Naive thymus-derived CD4-positive, alpha-beta T cell (primary cell): ENCODE results near the gene NEK3. TPM values are rescaled to one million over a fixed set of nuclear protein-coding genes. Genes with fewer than 3 reads are reported as not detected.
"Not testable (repeated sequence)": the region's sequence is repeated elsewhere in the genome, so short reads cannot be mapped to it uniquely, and the experiment has no call there.

Experiments
- ATAC-seq: fragments of 150-1000 bp; cut with Tn5 transposase; 2 replicates; pipeline ENCODE4 v1.10.0; 2021; ENCODE audit warnings: mild to moderate bottlenecking, moderate library complexity
- CTCF ChIA-PET: fragments of 350-600 bp; sonication (Branson Sonifier 250); formaldehyde crosslinking; loops from one replicate; lab custom pipeline; 2021; ENCODE audit warnings: antibody characterized with exemption; lab: Charles Lee
- POLR2A ChIA-PET: fragments of 350-600 bp; sonication (Branson Sonifier 250); formaldehyde crosslinking; loops from one replicate; lab custom pipeline; 2021; ENCODE audit warnings: antibody characterized with exemption, inconsistent platforms; lab: Charles Lee
- DNase-seq, 9 donors: peaks; one replicate each; pipeline versions ENCODE4 v3.0.0 to v3.0.0-alpha.2; 2020 to 2022; ENCODE audit warnings: mixed read lengths in 1 of 9
- H3K27ac ChIP-seq: one replicate; pipeline ENCODE4 v1.7.0; 2013; ENCODE audit warnings: mild to moderate bottlenecking, low read depth, low read length, moderate library complexity
- H3K27me3 ChIP-seq, 2 donors: one replicate each; pipeline ENCODE4 v1.7.0; 2013; ENCODE audit warnings: low read length in 2 of 2, mild to moderate bottlenecking in 2 of 2, moderate library complexity in 2 of 2; ENCODE audit not compliant: control insufficient read depth in 2 of 2, insufficient read depth in 2 of 2
- H3K36me3 ChIP-seq, 3 experiments: 1 replicate in 2 of 3; 2 replicates in 1 of 3; pipeline ENCODE4 v1.7.0; 2013; ENCODE audit warnings: low read length in 3 of 3, mild to moderate bottlenecking in 3 of 3, moderate library complexity in 1 of 3; ENCODE audit not compliant: insufficient read depth in 3 of 3, control insufficient read depth in 2 of 3
- H3K4me1 ChIP-seq, 2 donors: one replicate each; pipeline ENCODE4 v1.7.0; 2013; ENCODE audit warnings: low read length in 2 of 2, mild to moderate bottlenecking in 2 of 2, moderate library complexity in 1 of 2; ENCODE audit not compliant: control insufficient read depth in 2 of 2, insufficient read depth in 2 of 2
- H3K4me3 ChIP-seq: 2 replicates; pipeline ENCODE4 v1.7.0; 2013; ENCODE audit warnings: mild to moderate bottlenecking, low read length
- H3K9me3 ChIP-seq, 3 experiments: 1 replicate in 2 of 3; 2 replicates in 1 of 3; pipeline ENCODE4 v1.7.0; 2013; ENCODE audit warnings: low read length in 3 of 3; ENCODE audit not compliant: control insufficient read depth in 2 of 3
- H3K27ac Mint-ChIP-seq, 9 donors: one replicate each; pipeline ENCODE4 v1.8.0; 2020 to 2022; ENCODE audit warnings: mixed read lengths in 9 of 9, mild to moderate bottlenecking in 8 of 9, moderate library complexity in 5 of 9, inconsistent platforms in 2 of 9
- H3K27me3 Mint-ChIP-seq, 5 donors: one replicate each; pipeline ENCODE4 v1.8.0; 2021 to 2022; ENCODE audit warnings: mixed read lengths in 5 of 5, mild to moderate bottlenecking in 1 of 5
- H3K36me3 Mint-ChIP-seq, 5 donors: one replicate each; pipeline ENCODE4 v1.8.0; 2020 to 2022; ENCODE audit warnings: mixed read lengths in 5 of 5, mild to moderate bottlenecking in 3 of 5, inconsistent platforms in 1 of 5
- H3K4me1 Mint-ChIP-seq, 7 donors: one replicate each; pipeline ENCODE4 v1.8.0; 2020 to 2022; ENCODE audit warnings: mixed read lengths in 7 of 7, mild to moderate bottlenecking in 3 of 7, inconsistent platforms in 1 of 7
- H3K4me3 Mint-ChIP-seq, 10 donors: one replicate each; pipeline ENCODE4 v1.8.0; 2020 to 2022; ENCODE audit warnings: mild to moderate bottlenecking in 10 of 10, mixed read lengths in 10 of 10, moderate library complexity in 6 of 10, inconsistent platforms in 2 of 10
- H3K9me3 Mint-ChIP-seq, 11 donors: one replicate each; pipeline ENCODE4 v1.8.0; 2020 to 2022; ENCODE audit warnings: mixed read lengths in 11 of 11, mild to moderate bottlenecking in 4 of 11, inconsistent platforms in 1 of 11, moderate library complexity in 1 of 11
- intact Hi-C, 2 donors: fragments of 100-400 bp; cut with micrococcal nuclease; formaldehyde crosslinking; loops; one replicate each; pipeline ENCODE4 v1.15.1; 2023
- polyA plus RNA-seq, 2 donors: library from polyadenylated mRNA; unstranded; fragments of 300-500 nt; fragmentation: Illumina TruSeq; gene quantifications; one replicate each; pipeline ENCODE4 v1.2.3, GENCODE V29; 2021
- total RNA-seq, 6 experiments: library from RNA in 5 of 6; stranded (reverse) in 5 of 6; gene quantifications; 1 replicate in 5 of 6; 2 replicates in 1 of 6; pipeline ENCODE4 v1.2.3 and lab custom pipeline; 2021 to 2026

The NEK3 gene
- total and polyA plus RNA-seq, 7 experiments from 2014 or later = 4.4 to 17.5 (median 5.0) TPM

DNA sequence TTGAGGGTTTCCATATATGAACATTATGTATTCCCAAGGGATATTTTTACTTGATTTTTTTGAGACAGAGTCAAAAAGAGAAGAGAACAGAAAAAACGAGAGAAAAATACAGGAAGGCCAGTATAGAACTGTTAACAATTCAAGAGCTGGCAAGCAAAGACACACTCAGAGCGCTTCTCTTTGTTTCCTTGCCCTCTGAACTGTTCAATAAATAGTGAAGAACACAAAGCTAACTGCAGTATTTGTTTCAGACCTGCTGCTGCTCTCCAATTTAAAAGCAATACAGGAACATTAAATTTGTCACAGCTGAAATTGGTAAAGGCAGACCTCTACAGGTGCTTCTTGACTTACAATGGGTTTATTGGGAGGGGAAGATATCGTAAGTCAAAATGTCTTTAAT is 14.0 kb upstream of the NEK3 start:
- Mint-ChIP-seq H3K4me1 (peaks cover 0 to 12% (median 5%) of the 10 kb centered on the region in 7 donors), H3K4me3 (no peak overlapping the region), H3K27me3 (no peaks in the 10 kb centered on the region), H3K9me3 (no peaks in the 10 kb centered on the region), H3K27ac (peak overlapping the region in 2 of 9 donors; percentile 16 to 39), H3K36me3 (peaks cover 0 to 35% (median 8%) of the 10 kb centered on the region in 5 donors)
- no peak for DNase-seq
- CTCF ChIA-PET = no interaction called here
- intact Hi-C loops = no loop called here
- Histone ChIP-seq H3K36me3 (peaks cover 9 to 33% (median 9%) of the 10 kb centered on the region in 3 experiments), H3K9me3 (no peaks in the 10 kb centered on the region), H3K4me1 (no peaks in the 10 kb centered on the region), H3K27me3 (no peaks in the 10 kb centered on the region), H3K27ac (no peak overlapping the region), H3K4me3 (no peak overlapping the region)
- POLR2A ChIA-PET = no interaction called here
- no peak for ATAC-seq

DNA sequence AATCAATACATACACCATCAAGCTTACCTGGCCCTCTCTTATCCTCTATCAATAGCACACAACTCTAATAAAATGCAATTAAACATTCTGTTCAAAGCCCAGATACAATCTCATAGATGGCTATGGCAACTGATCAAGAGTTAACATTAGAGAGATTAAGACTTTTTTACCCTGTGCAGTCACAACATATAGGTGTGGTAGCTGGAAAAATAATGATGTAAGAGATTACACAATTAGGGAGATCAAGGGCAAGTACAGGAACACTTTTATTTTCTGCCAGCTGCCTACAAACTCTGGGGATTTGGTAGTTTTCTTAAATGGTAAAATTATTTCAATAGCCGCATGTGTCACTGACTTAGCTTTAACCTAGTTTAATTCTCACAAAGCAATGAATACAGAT is 12.3 kb upstream of the NEK3 start:
- H3K36me3 ChIP-seq = peaks cover 9 to 20% (median 9%) of the 10 kb centered on the region in 3 experiments
- DNase-seq, H3K9me3 ChIP-seq, H3K9me3 Mint-ChIP-seq, ATAC-seq, H3K27me3 ChIP-seq, H3K27ac ChIP-seq, H3K4me3 Mint-ChIP-seq, intact Hi-C loops, H3K4me1 ChIP-seq, H3K4me3 ChIP-seq, H3K27me3 Mint-ChIP-seq: not testable (repeated sequence)
- ChIA-PET CTCF (interaction anchor here (0.6 kb wide), 2 partner anchors 72 to 737 kb away, joined by 3 read pairs; no protein-coding TSS in a partner anchor), POLR2A (interaction anchor here (1.2 kb wide), 1 partner anchor 12 kb away, joined by 6 read pairs; the partner anchor contains the start of gene NEK3)
- Mint-ChIP-seq H3K4me1 (peaks cover 0 to 12% (median 5%) of the 10 kb centered on the region in 7 donors), H3K27ac (peak overlapping the region in 5 of 9 donors; percentile 10 to 63 (median 28)), H3K36me3 (peaks cover 0 to 27% (median 6%) of the 10 kb centered on the region in 5 donors)

- H3K27me3 Mint-ChIP-seq, H3K9me3 ChIP-seq, POLR2A ChIA-PET, H3K4me3 ChIP-seq, ATAC-seq, H3K9me3 Mint-ChIP-seq, H3K4me1 ChIP-seq, H3K27me3 ChIP-seq, CTCF ChIA-PET, H3K27ac ChIP-seq, H3K4me3 Mint-ChIP-seq, intact Hi-C loops, DNase-seq, H3K27ac Mint-ChIP-seq: not testable (repeated sequence)
- H3K36me3 ChIP-seq = peaks cover 9 to 19% (median 9%) of the 10 kb centered on the region in 3 experiments
- Mint-ChIP-seq H3K36me3 (peaks cover 4 to 34% (median 6%) of the 10 kb centered on the region in 5 donors), H3K4me1 (peaks cover 0 to 12% (median 5%) of the 10 kb centered on the region in 7 donors)
Observed at GRCh38 chr13:52170828-52171391, 11.5 kb upstream of the NEK3 start.

DNA sequence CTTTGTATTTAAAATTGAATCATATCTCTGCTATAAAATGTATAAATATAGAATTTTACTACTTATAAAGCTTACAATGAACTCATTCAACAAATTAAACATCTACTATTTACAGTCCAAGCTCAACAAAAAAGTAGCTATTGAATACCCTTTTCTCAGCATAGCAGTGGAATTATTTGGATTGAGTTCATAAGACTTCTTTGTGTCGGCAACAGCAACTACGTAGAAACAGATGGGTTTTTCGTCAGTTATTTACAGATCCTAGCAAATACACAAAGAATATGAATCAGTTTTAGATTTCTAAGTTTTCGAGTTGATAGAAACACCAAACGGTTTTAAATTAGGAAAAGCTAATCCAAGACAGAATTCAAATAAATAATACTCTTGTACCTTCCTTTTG is 10.4 kb upstream of the NEK3 start:
- ATAC-seq (no peak), DNase-seq (no peak)
- Histone ChIP-seq H3K27ac (no peak overlapping the region), H3K4me3 (no peak overlapping the region), H3K36me3 (peaks cover 9 to 15% (median 9%) of the 10 kb centered on the region in 3 experiments), H3K4me1 (no peaks in the 10 kb centered on the region), H3K27me3 (no peaks in the 10 kb centered on the region), H3K9me3 (no peaks in the 10 kb centered on the region)
- no peaks in the 10 kb centered on the region for H3K9me3 Mint-ChIP-seq
- peaks cover 4 to 31% (median 9%) of the 10 kb centered on the region in 5 donors for H3K36me3 Mint-ChIP-seq
- H3K27ac Mint-ChIP-seq = no peak overlapping the region
- H3K27me3 Mint-ChIP-seq = no peaks in the 10 kb centered on the region
- intact Hi-C loops = no loop called here
- peaks cover 0 to 12% (median 0%) of the 10 kb centered on the region in 7 donors for H3K4me1 Mint-ChIP-seq
- ChIA-PET CTCF (interaction anchor here (0.6 kb wide), 1 partner anchor 223 kb away, joined by 3 read pairs; no protein-coding TSS in a partner anchor), POLR2A (no interaction called here)
- no peak overlapping the region for H3K4me3 Mint-ChIP-seq

DNA sequence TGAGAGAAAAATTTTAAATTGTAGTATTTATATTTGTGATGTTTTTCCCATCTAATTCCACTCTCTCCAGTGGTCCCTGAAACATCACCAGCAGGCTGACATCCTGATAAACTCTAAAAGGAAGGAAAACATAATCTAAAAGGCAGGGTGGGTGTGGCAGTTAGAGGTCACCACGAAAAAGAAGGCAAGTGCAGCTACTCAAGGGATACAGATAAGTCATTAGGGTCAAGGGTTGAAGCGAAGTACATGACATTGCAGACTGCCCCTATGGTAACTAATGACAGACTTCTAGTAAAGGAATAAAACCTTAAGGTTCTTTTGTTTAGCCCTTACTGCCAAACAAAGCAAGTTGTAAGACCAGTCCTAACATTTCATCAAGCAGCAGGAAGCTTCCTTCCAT is 6.0 kb upstream of the NEK3 start:
- ATAC-seq = no peak
- Mint-ChIP-seq H3K9me3 (no peaks in the 10 kb centered on the region), H3K27me3 (no peaks in the 10 kb centered on the region), H3K27ac (no peak overlapping the region), H3K4me3 (no peak overlapping the region), H3K36me3 (peaks cover 4 to 16% (median 7%) of the 10 kb centered on the region in 5 donors), H3K4me1 (peaks cover 4 to 28% (median 17%) of the 10 kb centered on the region in 7 donors)
- Histone ChIP-seq H3K27me3 (no peaks in the 10 kb centered on the region), H3K27ac (no peak overlapping the region), H3K9me3 (no peaks in the 10 kb centered on the region), H3K4me3 (no peak overlapping the region), H3K4me1 (peaks cover 0 to 8% of the 10 kb centered on the region in 2 donors), H3K36me3 (peaks cover 0 to 4% (median 4%) of the 10 kb centered on the region in 3 experiments)
- ChIA-PET CTCF (no interaction called here), POLR2A (interaction anchor here (1.4 kb wide), 1 partner anchor 9 kb away, joined by 4 read pairs; no protein-coding TSS in a partner anchor)
- no peak for DNase-seq
- intact Hi-C loops = no loop called here

- ChIA-PET POLR2A (interaction anchor here (1.4 kb wide), 1 partner anchor 9 kb away, joined by 4 read pairs; no protein-coding TSS in a partner anchor), CTCF (no interaction called here)
- peaks cover 2 to 10% of the 10 kb centered on the region in 2 donors for H3K4me1 ChIP-seq
- H3K27me3 ChIP-seq = no peaks in the 10 kb centered on the region
- no peak for DNase-seq
- H3K9me3 ChIP-seq = no peaks in the 10 kb centered on the region
- no peak overlapping the region for H3K27ac ChIP-seq
- H3K4me3 ChIP-seq = no peak overlapping the region
- no peak for ATAC-seq
- intact Hi-C loops = no loop called here
- no peak overlapping the region for H3K4me3 Mint-ChIP-seq
- peaks cover 6 to 29% (median 19%) of the 10 kb centered on the region in 7 donors for H3K4me1 Mint-ChIP-seq
- peaks cover 4 to 16% (median 7%) of the 10 kb centered on the region in 5 donors for H3K36me3 Mint-ChIP-seq
- H3K27ac Mint-ChIP-seq = peak overlapping the region in 1 of 9 donors; percentile 17
- peaks cover 0 to under 1% (median 0%) of the 10 kb centered on the region in 5 donors for H3K27me3 Mint-ChIP-seq
- no peaks in the 10 kb centered on the region for H3K9me3 Mint-ChIP-seq
- peaks cover 0 to 4% (median 4%) of the 10 kb centered on the region in 3 experiments for H3K36me3 ChIP-seq
Observed at GRCh38 chr13:52164989-52165388, 5.6 kb upstream of the NEK3 start.
